HepG2 (cell line): ENCODE results near the gene TMEM143. TPM values are rescaled to one million over a fixed set of nuclear protein-coding genes. Genes with fewer than 3 reads are reported as not detected.

Experiments used
- BRCA1 ChIP-seq: sonication (generic); formaldehyde crosslinking; IDR thresholded peaks from 2 replicates; pipeline ENCODE4 v1.4.0; 2020; ENCODE audit warnings: missing genetic modification reagents
- CEBPZ ChIP-seq: IDR thresholded peaks from 2 replicates; pipeline ENCODE4 v1.6.1; 2012; ENCODE audit warnings: low read length, improper control_type of control experiment
- EHMT2 ChIP-seq: fragments of 200-600 bp; sonication (generic); IDR thresholded peaks from 2 replicates; pipeline ENCODE4 v1.7.0; 2017; ENCODE audit warnings: antibody characterized with exemption, low read depth, low read length, borderline replicate concordance
- HOXA9 ChIP-seq: sonication (generic); formaldehyde crosslinking; IDR thresholded peaks from 2 replicates; pipeline ENCODE4 v1.8.1; 2022; ENCODE audit warnings: missing genetic modification reagents, mild to moderate bottlenecking, moderate library complexity, borderline replicate concordance
- KAT8 ChIP-seq: IDR thresholded peaks from 2 replicates; pipeline ENCODE4 v1.6.1; 2016; ENCODE audit warnings: missing genetic modification reagents, missing compliant biosample characterization
- NFKB2 ChIP-seq: sonication (generic); formaldehyde crosslinking; IDR thresholded peaks from 2 replicates; pipeline ENCODE4 v1.4.0; 2020; ENCODE audit warnings: missing genetic modification reagents, borderline replicate concordance
- RARA ChIP-seq: IDR thresholded peaks from 2 replicates; pipeline ENCODE4 v1.6.1; 2016; ENCODE audit warnings: missing genetic modification reagents, missing compliant biosample characterization
- SMAD1 ChIP-seq: sonication (generic); formaldehyde crosslinking; IDR thresholded peaks from 2 replicates; pipeline ENCODE4 v1.4.0; 2020; ENCODE audit warnings: missing genetic modification reagents, low read depth, mild to moderate bottlenecking, borderline replicate concordance
- SMARCC2 ChIP-seq: fragments of 450-650 bp; IDR thresholded peaks from 2 replicates; pipeline ENCODE4 v1.6.1; 2017; ENCODE audit warnings: antibody characterized with exemption, mild to moderate bottlenecking
- SMYD3 ChIP-seq: sonication (generic); formaldehyde crosslinking; IDR thresholded peaks from 2 replicates; pipeline ENCODE4 v1.8.1; 2023; ENCODE audit warnings: mild to moderate bottlenecking, missing genetic modification reagents
- SNAPC5 ChIP-seq: sonication (generic); formaldehyde crosslinking; IDR thresholded peaks from 2 replicates; pipeline ENCODE4 v1.8.1; 2023; ENCODE audit warnings: mild to moderate bottlenecking, missing genetic modification reagents, borderline replicate concordance
- YY1 ChIP-seq: IDR thresholded peaks from 2 replicates; pipeline ENCODE4 v1.6.1; 2011; ENCODE audit warnings: low read length, low read depth, moderate library complexity, mild to moderate bottlenecking; ENCODE audit not compliant: insufficient read depth, insufficient replicate concordance
- ZC3H13 ChIP-seq: sonication (generic); formaldehyde crosslinking; IDR thresholded peaks from 2 replicates; pipeline ENCODE4 v1.8.1; 2023; ENCODE audit warnings: mild to moderate bottlenecking, missing genetic modification reagents, moderate library complexity
- ZNF292 ChIP-seq: sonication (generic); formaldehyde crosslinking; IDR thresholded peaks from 2 replicates; pipeline ENCODE4 v1.8.1; 2022; ENCODE audit warnings: mild to moderate bottlenecking, low read depth, missing genetic modification reagents, borderline replicate concordance
- ZNF615 ChIP-seq: sonication (generic); formaldehyde crosslinking; IDR thresholded peaks from 2 replicates; pipeline ENCODE4 v1.5.0; 2020; ENCODE audit warnings: mild to moderate bottlenecking, missing genetic modification reagents, borderline replicate concordance
- ZNF772 ChIP-seq: sonication (generic); formaldehyde crosslinking; IDR thresholded peaks from 2 replicates; pipeline ENCODE4 v1.5.0; 2020; ENCODE audit warnings: mild to moderate bottlenecking, missing genetic modification reagents
- polyA plus RNA-seq, 8 experiments: library from polyadenylated mRNA; depleted of rRNA in 3 of 8; stranded (reverse) in 7 of 8; unstranded in 1 of 8; fragments of >200 nt; fragmentation: Illumina TruSeq in 4 of 8; extraction: Trizol in 4 of 8; gene quantifications; 2 replicates each; pipeline versions ENCODE4 v1.2.1 to v1.2.3, GENCODE V29; 2011 to 2016; ENCODE audit warnings: low read depth in 4 of 8, missing spikeins in 1 of 8, mixed read lengths in 1 of 8; ENCODE audit not compliant: insufficient read depth in 1 of 8
- total RNA-seq, 5 experiments: library from RNA; depleted of rRNA; stranded (reverse); fragments of >200 nt; fragmentation: Illumina TruSeq; extraction: Trizol; gene quantifications; 2 replicates each; pipeline ENCODE4 v1.2.3, GENCODE V29; 2016; ENCODE audit warnings: low read depth in 1 of 5
- TF ChIP-seq, protein P1 (sequence below): sonication (generic); formaldehyde crosslinking; IDR thresholded peaks from 2 replicates; pipeline ENCODE4; 2020; ENCODE audit warnings: missing genetic modification reagents, mild to moderate bottlenecking, borderline replicate concordance
- TF ChIP-seq, protein P2 (sequence below): sonication (generic); formaldehyde crosslinking; IDR thresholded peaks from 2 replicates; pipeline ENCODE4 v1.5.0; 2020; ENCODE audit warnings: missing genetic modification reagents, mild to moderate bottlenecking, borderline replicate concordance
- TF ChIP-seq, protein P3 (sequence below): sonication (generic); formaldehyde crosslinking; IDR thresholded peaks from 2 replicates; pipeline ENCODE4 v1.4.0; 2020; ENCODE audit warnings: missing genetic modification reagents

Gene TMEM143
- total and polyA plus RNA-seq, 2 of the 13 experiments (the other 11 are each of a cell fraction or from before 2014, with no cell fraction given): 7.7 to 11.3 TPM

- TF ChIP-seq CEBPZ (no peak), HOXA9 (CRISPR knock-in tag) (no peak), NFKB2 (CRISPR knock-in tag) (peak; percentile 61; the same call in 1 of the 2 replicates), SMYD3 (CRISPR knock-in tag) (peak; percentile 12; the same call in 1 of the 2 replicates), YY1 (no peak), BRCA1 (CRISPR knock-in tag) (no peak), RARA (CRISPR knock-in tag) (peak; percentile 38), SNAPC5 (CRISPR knock-in tag) (no peak), EHMT2 (no peak), ZNF615 (CRISPR knock-in tag) (no peak), ZNF772 (peak; percentile 53; the same call in 1 of the 2 replicates), SMARCC2 (no peak), KAT8 (peak; percentile 63), ZNF292 (no peak), ZC3H13 (CRISPR knock-in tag) (no peak), SMAD1 (CRISPR knock-in tag) (no peak)
- TF ChIP-seq, protein P1, sequence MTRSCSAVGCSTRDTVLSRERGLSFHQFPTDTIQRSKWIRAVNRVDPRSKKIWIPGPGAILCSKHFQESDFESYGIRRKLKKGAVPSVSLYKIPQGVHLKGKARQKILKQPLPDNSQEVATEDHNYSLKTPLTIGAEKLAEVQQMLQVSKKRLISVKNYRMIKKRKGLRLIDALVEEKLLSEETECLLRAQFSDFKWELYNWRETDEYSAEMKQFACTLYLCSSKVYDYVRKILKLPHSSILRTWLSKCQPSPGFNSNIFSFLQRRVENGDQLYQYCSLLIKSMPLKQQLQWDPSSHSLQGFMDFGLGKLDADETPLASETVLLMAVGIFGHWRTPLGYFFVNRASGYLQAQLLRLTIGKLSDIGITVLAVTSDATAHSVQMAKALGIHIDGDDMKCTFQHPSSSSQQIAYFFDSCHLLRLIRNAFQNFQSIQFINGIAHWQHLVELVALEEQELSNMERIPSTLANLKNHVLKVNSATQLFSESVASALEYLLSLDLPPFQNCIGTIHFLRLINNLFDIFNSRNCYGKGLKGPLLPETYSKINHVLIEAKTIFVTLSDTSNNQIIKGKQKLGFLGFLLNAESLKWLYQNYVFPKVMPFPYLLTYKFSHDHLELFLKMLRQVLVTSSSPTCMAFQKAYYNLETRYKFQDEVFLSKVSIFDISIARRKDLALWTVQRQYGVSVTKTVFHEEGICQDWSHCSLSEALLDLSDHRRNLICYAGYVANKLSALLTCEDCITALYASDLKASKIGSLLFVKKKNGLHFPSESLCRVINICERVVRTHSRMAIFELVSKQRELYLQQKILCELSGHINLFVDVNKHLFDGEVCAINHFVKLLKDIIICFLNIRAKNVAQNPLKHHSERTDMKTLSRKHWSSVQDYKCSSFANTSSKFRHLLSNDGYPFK (CRISPR knock-in tag): no peak; the same call in 1 of the 2 replicates
- TF ChIP-seq, protein P2, sequence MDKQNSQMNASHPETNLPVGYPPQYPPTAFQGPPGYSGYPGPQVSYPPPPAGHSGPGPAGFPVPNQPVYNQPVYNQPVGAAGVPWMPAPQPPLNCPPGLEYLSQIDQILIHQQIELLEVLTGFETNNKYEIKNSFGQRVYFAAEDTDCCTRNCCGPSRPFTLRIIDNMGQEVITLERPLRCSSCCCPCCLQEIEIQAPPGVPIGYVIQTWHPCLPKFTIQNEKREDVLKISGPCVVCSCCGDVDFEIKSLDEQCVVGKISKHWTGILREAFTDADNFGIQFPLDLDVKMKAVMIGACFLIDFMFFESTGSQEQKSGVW (CRISPR knock-in tag): no peak; the same call in 1 of the 2 replicates
- TF ChIP-seq, protein P3, sequence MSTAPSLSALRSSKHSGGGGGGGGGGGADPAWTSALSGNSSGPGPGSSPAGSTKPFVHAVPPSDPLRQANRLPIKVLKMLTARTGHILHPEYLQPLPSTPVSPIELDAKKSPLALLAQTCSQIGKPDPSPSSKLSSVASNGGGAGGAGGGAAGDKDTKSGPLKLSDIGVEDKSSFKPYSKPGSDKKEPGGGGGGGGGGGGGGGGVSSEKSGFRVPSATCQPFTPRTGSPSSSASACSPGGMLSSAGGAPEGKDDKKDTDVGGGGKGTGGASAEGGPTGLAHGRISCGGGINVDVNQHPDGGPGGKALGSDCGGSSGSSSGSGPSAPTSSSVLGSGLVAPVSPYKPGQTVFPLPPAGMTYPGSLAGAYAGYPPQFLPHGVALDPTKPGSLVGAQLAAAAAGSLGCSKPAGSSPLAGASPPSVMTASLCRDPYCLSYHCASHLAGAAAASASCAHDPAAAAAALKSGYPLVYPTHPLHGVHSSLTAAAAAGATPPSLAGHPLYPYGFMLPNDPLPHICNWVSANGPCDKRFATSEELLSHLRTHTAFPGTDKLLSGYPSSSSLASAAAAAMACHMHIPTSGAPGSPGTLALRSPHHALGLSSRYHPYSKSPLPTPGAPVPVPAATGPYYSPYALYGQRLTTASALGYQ: 0 out of 2 replicates have a peak, but pooled peaks have one; percentile 36
Measured at GRCh38 chr19:48390188-48391099, 26.7 kb upstream of the TMEM143 start (continued).
